ENCODE measurements around the gene EXO1. TPM values are rescaled to one million over a fixed set of nuclear protein-coding genes. Genes with fewer than 3 reads are reported as not detected.
"Not testable (repeated sequence)": the region's sequence is repeated elsewhere in the genome, so short reads cannot be mapped to it uniquely, and the experiment has no call there.

Gene EXO1
- total RNA-seq, 2 experiments from 2014 or later = 53.8 to 57.8 TPM

GRCh38 chr1:241819340-241819866 lies 28.6 kb upstream of the EXO1 start:
- POLR2A ChIA-PET = no interaction called here
- Mint-ChIP-seq H3K4me1 (no peaks in the 10 kb centered on the region), H3K27me3 (peaks cover 7% of the 10 kb centered on the region), H3K9me3 (ENCODE audit: low read depth) (no peaks in the 10 kb centered on the region), H3K4me3 (no peak overlapping the region), H3K27ac (no peak overlapping the region), H3K36me3 (ENCODE audit: low read depth) (no peaks in the 10 kb centered on the region)
- ATAC-seq (no peak), DNase-seq (no peak)
- CTCF ChIA-PET = interaction anchor here (1.0 kb wide), 1 partner anchor 103 kb away, joined by 3 read pairs; no protein-coding TSS in a partner anchor
- intact Hi-C loops (cut with DNase I, micrococcal nuclease) = no loop called here

GRCh38 chr1:241821363-241821762 lies 26.6 kb upstream of the EXO1 start:
- no peak for DNase-seq
- POLR2A ChIA-PET = no interaction called here
- ATAC-seq = no peak
- intact Hi-C loops (cut with DNase I, micrococcal nuclease) = no loop called here
- Mint-ChIP-seq H3K4me1 (no peaks in the 10 kb centered on the region), H3K27me3 (peaks cover 4% of the 10 kb centered on the region), H3K9me3 (ENCODE audit: low read depth) (no peaks in the 10 kb centered on the region), H3K27ac (no peak overlapping the region), H3K36me3 (ENCODE audit: low read depth) (no peaks in the 10 kb centered on the region), H3K4me3 (no peak overlapping the region)
- CTCF ChIA-PET = interaction anchor here (0.6 to 1.0 kb wide), 3 partner anchors 23 to 287 kb away, joined by 3 read pairs; no protein-coding TSS in a partner anchor

- CTCF ChIA-PET = no interaction called here
- H3K4me1 Mint-ChIP-seq = no peaks in the 10 kb centered on the region
Measured at GRCh38 chr1:241822846-241823245, 25.2 kb upstream of the EXO1 start.

GRCh38 chr1:241823925-241824324 lies 24.1 kb upstream of the EXO1 start:
- Mint-ChIP-seq H3K4me1 (no peaks in the 10 kb centered on the region), H3K27me3 (peaks cover 3% of the 10 kb centered on the region), H3K36me3 (ENCODE audit: low read depth) (no peaks in the 10 kb centered on the region), H3K27ac (no peak overlapping the region), H3K9me3 (ENCODE audit: low read depth) (no peaks in the 10 kb centered on the region), H3K4me3 (no peak overlapping the region)
- DNase-seq = no peak
- CTCF ChIA-PET = interaction anchor here (1.1 kb wide), 1 partner anchor 9 kb away, joined by 5 read pairs; no protein-coding TSS in a partner anchor
- intact Hi-C loops (cut with DNase I, micrococcal nuclease) = no loop called here
- ATAC-seq = no peak
- POLR2A ChIA-PET = no interaction called here

More at GRCh38 chr1:241822846-241823245, 25.2 kb upstream of the EXO1 start:
- H3K36me3 Mint-ChIP-seq (ENCODE audit: low read depth) = no peaks in the 10 kb centered on the region
- DNase-seq (no peak), ATAC-seq (no peak)
- H3K27ac Mint-ChIP-seq = no peak overlapping the region
- no peak overlapping the region for H3K4me3 Mint-ChIP-seq
- H3K27me3 Mint-ChIP-seq = peaks cover 2% of the 10 kb centered on the region
- POLR2A ChIA-PET = no interaction called here
- intact Hi-C loops (cut with DNase I, micrococcal nuclease) = no loop called here
- no peaks in the 10 kb centered on the region for H3K9me3 Mint-ChIP-seq (ENCODE audit: low read depth)

DNA sequence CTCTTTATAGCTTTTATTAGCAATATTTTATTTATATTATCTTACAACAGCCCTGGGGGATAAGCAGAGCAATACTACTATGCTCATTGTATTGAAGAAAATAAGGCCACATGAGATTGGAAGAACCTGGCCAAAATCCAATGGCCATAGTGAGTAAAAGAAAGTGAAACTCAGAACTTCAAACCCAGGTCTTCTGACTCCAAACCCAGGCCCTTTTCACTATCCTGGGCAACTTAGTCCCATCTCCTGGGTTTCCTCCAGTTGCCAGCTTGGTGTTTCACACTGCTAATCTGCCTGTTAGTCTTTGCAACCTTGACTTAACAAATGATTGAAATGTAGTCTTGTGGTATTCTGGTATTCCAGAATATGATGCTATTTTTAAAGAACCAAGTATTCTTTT lies 22.4 kb upstream of the EXO1 start:
- CTCF ChIA-PET = interaction anchor here (1.0 to 1.5 kb wide), 3 partner anchors 19 to 214 kb away, joined by 3 to 4 read pairs (median 3); no protein-coding TSS in a partner anchor
- no peak for ATAC-seq
- no peaks in the 10 kb centered on the region for H3K4me1 Mint-ChIP-seq
- no peaks in the 10 kb centered on the region for H3K9me3 Mint-ChIP-seq (ENCODE audit: low read depth)
- no peaks in the 10 kb centered on the region for H3K36me3 Mint-ChIP-seq (ENCODE audit: low read depth)
- intact Hi-C loops (cut with DNase I, micrococcal nuclease) = no loop called here
- H3K27ac Mint-ChIP-seq = no peak overlapping the region
- H3K27me3 Mint-ChIP-seq = peaks cover 2% of the 10 kb centered on the region
- H3K4me3 Mint-ChIP-seq = no peak overlapping the region
- DNase-seq = no peak
- POLR2A ChIA-PET = no interaction called here

DNA sequence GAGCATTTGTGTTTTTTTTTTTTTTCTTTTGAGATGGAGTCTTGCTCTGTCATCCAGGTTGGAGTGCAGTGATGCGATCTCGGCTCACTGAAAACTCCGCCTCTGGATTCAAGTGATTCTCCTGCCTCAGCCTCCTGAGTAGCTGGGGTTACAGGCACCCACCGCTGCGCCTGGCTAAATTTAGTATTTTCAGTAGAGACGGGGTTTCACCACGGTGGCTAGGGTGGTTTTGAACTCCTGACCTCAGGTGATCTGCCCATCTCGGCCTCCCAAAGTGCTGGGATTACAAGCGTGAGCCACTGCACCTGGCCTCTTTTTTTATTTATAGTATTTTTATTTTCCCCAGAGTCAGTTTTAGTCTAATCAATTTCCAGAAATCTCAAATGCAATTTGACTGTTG lies 21.4 kb upstream of the EXO1 start:
- CTCF ChIA-PET; H3K9me3 Mint-ChIP-seq (ENCODE audit: low read depth); POLR2A ChIA-PET; ATAC-seq; H3K27ac Mint-ChIP-seq; intact Hi-C loops (cut with DNase I, micrococcal nuclease); H3K4me1 Mint-ChIP-seq; H3K27me3 Mint-ChIP-seq; H3K36me3 Mint-ChIP-seq (ENCODE audit: low read depth); H3K4me3 Mint-ChIP-seq; DNase-seq: not testable (repeated sequence)

GRCh38 chr1:241827264-241827663 lies 20.7 kb upstream of the EXO1 start:
- Mint-ChIP-seq H3K27me3 (peaks cover 4% of the 10 kb centered on the region), H3K4me1 (no peaks in the 10 kb centered on the region), H3K36me3 (ENCODE audit: low read depth) (no peaks in the 10 kb centered on the region), H3K9me3 (ENCODE audit: low read depth) (no peaks in the 10 kb centered on the region), H3K4me3 (no peak overlapping the region), H3K27ac (no peak overlapping the region)
- no peak for ATAC-seq
- no peak for DNase-seq
- ChIA-PET CTCF (no interaction called here), POLR2A (no interaction called here)
- intact Hi-C loops (cut with DNase I, micrococcal nuclease) = no loop called here

- Mint-ChIP-seq H3K36me3 (ENCODE audit: low read depth) (no peaks in the 10 kb centered on the region), H3K9me3 (ENCODE audit: low read depth) (no peaks in the 10 kb centered on the region), H3K4me1 (no peaks in the 10 kb centered on the region), H3K27ac (no peak overlapping the region), H3K27me3 (peaks cover 7% of the 10 kb centered on the region), H3K4me3 (no peak overlapping the region)
- ChIA-PET CTCF (no interaction called here), POLR2A (no interaction called here)
- intact Hi-C loops (cut with DNase I, micrococcal nuclease) = no loop called here
- ATAC-seq (peak; percentile 33), DNase-seq (no peak)
Measured at GRCh38 chr1:241828463-241829021, 19.5 kb upstream of the EXO1 start.

- ATAC-seq (no peak), DNase-seq (no peak)
- no peak overlapping the region for H3K27ac Mint-ChIP-seq
- CTCF ChIA-PET = interaction anchor here (1.0 kb wide), 1 partner anchor 49 kb away, joined by 3 read pairs; no protein-coding TSS in a partner anchor
- peaks cover 7% of the 10 kb centered on the region for H3K27me3 Mint-ChIP-seq
- no peak overlapping the region for H3K4me3 Mint-ChIP-seq
- H3K9me3 Mint-ChIP-seq (ENCODE audit: low read depth) = no peaks in the 10 kb centered on the region
- intact Hi-C loops (cut with DNase I, micrococcal nuclease) = no loop called here
- POLR2A ChIA-PET = no interaction called here
- H3K4me1 Mint-ChIP-seq = no peaks in the 10 kb centered on the region
- no peaks in the 10 kb centered on the region for H3K36me3 Mint-ChIP-seq (ENCODE audit: low read depth)
Measured at GRCh38 chr1:241829468-241829867, 18.5 kb upstream of the EXO1 start.

DNA sequence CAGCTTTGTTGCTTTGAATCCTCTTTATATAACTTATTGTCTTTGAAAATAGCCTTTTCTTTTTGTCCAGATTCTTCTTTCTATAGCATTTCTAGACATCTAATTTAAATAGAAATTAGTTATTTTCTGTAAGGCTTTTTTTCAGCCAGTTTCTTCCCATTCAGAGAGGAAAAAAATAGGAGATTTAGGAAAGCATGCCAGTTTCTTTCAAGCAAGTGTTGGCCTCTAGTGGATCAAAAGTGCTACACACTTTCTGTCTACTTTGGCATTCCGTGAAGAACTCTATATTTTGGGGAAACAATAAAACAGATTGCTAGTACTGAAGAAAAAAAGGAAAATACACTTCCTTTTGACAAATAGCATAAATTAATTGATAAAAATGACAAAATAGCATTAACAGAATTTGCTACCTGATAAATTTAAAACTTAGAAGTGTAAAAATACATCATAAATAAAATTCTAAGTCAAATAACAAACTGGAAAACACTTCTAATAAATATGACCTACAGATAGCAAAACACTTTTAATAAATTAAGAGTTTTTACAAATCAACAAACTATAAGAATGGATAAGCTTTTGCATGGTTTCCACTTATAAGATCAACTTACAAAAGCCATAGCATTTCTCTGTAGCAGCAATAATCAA lies 13.1 kb upstream of the EXO1 start:
- intact Hi-C loops (cut with DNase I, micrococcal nuclease) = no loop called here
- DNase-seq = no peak
- no peaks in the 10 kb centered on the region for H3K36me3 Mint-ChIP-seq (ENCODE audit: low read depth)
- no peak overlapping the region for H3K4me3 Mint-ChIP-seq
- no peak overlapping the region for H3K27ac Mint-ChIP-seq
- peaks cover 2% of the 10 kb centered on the region for H3K4me1 Mint-ChIP-seq
- peaks cover 7% of the 10 kb centered on the region for H3K27me3 Mint-ChIP-seq
- ChIA-PET CTCF (interaction anchor here (0.6 to 0.7 kb wide), 2 partner anchors 222 to 224 kb away, joined by 4 read pairs; no protein-coding TSS in a partner anchor), POLR2A (no interaction called here)
- no peaks in the 10 kb centered on the region for H3K9me3 Mint-ChIP-seq (ENCODE audit: low read depth)
- no peak for ATAC-seq

DNA sequence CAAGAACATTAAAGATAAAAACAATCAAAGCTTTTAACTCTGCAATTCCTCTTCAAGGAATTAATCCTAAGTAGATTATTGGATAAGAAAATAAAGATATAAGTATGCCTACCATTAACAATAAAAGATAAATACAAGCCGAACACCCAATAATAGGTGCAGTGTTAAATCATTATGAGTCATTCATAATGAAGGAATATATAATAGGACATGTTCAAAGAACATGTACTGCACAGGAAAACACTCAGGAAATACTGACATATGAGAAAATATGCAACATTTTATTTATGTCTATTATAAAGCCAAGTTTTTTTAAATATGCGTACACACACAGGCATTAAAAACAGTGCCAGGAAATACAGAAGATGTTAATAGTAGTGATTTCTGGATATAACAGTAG lies 11.1 kb upstream of the EXO1 start:
- peaks cover 2% of the 10 kb centered on the region for H3K4me1 Mint-ChIP-seq
- peaks cover 5% of the 10 kb centered on the region for H3K27me3 Mint-ChIP-seq
- H3K36me3 Mint-ChIP-seq (ENCODE audit: low read depth) = no peaks in the 10 kb centered on the region
- POLR2A ChIA-PET = no interaction called here
- no peak for DNase-seq
- no peak overlapping the region for H3K4me3 Mint-ChIP-seq
- no peak for ATAC-seq
- intact Hi-C loops (cut with DNase I, micrococcal nuclease) = no loop called here
- no peak overlapping the region for H3K27ac Mint-ChIP-seq
- H3K9me3 Mint-ChIP-seq (ENCODE audit: low read depth) = no peaks in the 10 kb centered on the region
- CTCF ChIA-PET = interaction anchor here (0.6 kb wide), 1 partner anchor 53 kb away, joined by 3 read pairs; no protein-coding TSS in a partner anchor

DNA sequence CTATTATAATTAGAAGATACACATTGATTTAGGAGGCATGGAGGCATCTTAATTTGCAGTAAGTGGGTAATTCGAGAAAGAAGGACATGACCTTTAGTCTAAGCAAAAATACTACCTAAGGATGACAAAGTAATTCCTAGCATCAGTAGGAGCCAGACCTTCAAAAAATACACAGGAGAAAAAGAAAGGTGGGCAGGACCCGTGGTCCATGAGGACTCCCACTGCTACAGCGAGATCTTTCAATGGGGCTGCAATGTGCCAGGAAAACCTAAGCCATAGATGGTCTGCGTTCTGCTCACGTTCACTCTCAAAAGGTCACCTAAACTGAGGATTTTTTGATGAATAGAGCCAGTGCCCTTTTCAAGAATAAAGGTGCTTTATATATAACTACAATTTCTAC lies 10.6 kb upstream of the EXO1 start:
- no peak overlapping the region for H3K27ac Mint-ChIP-seq
- ATAC-seq = no peak
- CTCF ChIA-PET = interaction anchor here (1.7 kb wide), 1 partner anchor 226 kb away, joined by 9 read pairs; no protein-coding TSS in a partner anchor

More for the DNA sequence above, 10.6 kb upstream of the EXO1 start:
- intact Hi-C loops (cut with DNase I, micrococcal nuclease) = no loop called here
- Mint-ChIP-seq H3K9me3 (ENCODE audit: low read depth) (no peaks in the 10 kb centered on the region), H3K4me1 (peaks cover 2% of the 10 kb centered on the region), H3K27me3 (peaks cover 4% of the 10 kb centered on the region), H3K4me3 (no peak overlapping the region), H3K36me3 (ENCODE audit: low read depth) (no peaks in the 10 kb centered on the region)
- DNase-seq = no peak
- POLR2A ChIA-PET = no interaction called here
